ENCODE data around the gene SMIM36.
"Not testable (repeated sequence)": the region's sequence is repeated elsewhere in the genome, so short reads cannot be mapped to it uniquely, and the experiment has no call there.

Gene SMIM36

DNA sequence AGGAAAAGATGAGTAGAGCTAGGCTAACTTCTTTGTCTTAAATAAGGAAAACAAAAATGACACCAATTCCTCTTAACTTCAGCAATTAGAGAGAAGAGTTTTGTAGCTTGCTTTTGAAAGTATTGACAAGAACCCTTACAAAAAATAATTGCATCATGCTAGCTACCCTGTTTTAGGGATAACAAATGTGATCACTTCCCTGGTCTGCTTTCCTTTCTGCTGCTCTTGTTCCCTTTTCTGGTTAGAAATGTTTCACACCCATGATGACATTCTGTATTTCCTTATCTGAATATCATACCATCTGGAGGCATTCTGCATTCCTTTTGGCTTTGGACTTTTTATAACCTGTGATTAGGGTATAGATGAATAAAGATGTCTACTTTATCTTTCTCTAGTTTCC, 9.9 kb upstream of the SMIM36 start:
- H3K27ac ChIP-seq = no peak overlapping the region
- H3K4me1 ChIP-seq (ENCODE audit: control insufficient read depth in 1 of 2, insufficient read depth in 1 of 2, low read depth in 1 of 2, low read length in 1 of 2) = peaks cover 7 to 17% of the 10 kb centered on the region in 2 experiments
- H3K36me3 ChIP-seq = no peaks in the 10 kb centered on the region
- no peak overlapping the region for H3K4me3 ChIP-seq (ENCODE audit: low read depth in 1 of 2, low read length in 1 of 2)
- TF ChIP-seq, protein P1, sequence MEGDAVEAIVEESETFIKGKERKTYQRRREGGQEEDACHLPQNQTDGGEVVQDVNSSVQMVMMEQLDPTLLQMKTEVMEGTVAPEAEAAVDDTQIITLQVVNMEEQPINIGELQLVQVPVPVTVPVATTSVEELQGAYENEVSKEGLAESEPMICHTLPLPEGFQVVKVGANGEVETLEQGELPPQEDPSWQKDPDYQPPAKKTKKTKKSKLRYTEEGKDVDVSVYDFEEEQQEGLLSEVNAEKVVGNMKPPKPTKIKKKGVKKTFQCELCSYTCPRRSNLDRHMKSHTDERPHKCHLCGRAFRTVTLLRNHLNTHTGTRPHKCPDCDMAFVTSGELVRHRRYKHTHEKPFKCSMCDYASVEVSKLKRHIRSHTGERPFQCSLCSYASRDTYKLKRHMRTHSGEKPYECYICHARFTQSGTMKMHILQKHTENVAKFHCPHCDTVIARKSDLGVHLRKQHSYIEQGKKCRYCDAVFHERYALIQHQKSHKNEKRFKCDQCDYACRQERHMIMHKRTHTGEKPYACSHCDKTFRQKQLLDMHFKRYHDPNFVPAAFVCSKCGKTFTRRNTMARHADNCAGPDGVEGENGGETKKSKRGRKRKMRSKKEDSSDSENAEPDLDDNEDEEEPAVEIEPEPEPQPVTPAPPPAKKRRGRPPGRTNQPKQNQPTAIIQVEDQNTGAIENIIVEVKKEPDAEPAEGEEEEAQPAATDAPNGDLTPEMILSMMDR (IDR thresholded peaks at IDR 0.05) = no peak
- H3K27me3 ChIP-seq = no peaks in the 10 kb centered on the region
- no peaks in the 10 kb centered on the region for H3K9me3 ChIP-seq

DNA sequence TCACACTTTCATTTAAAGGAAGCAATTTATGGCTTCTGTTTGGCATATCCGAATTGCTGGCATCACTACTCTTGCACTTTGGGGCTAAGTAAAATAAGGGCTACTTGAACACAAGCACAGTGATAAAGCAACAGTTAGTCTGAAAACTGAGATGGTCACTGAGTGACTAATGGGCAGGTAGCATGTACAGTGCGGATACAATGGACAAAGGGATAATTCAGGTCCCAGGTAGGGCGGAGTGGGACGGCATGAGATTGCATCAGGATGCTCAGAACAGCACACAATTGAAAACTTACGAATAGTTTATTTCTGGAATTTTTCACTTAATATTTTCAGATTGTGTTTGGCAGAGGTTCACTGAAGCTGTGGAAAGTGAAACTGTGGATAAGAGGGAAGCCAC, 9.2 kb upstream of the SMIM36 start:
- Histone ChIP-seq H3K27ac (no peak overlapping the region), H3K4me1 (ENCODE audit: control insufficient read depth in 1 of 2, insufficient read depth in 1 of 2, low read depth in 1 of 2, low read length in 1 of 2) (peaks cover 7 to 17% of the 10 kb centered on the region in 2 experiments), H3K9me3 (no peaks in the 10 kb centered on the region), H3K36me3 (no peaks in the 10 kb centered on the region), H3K4me3 (ENCODE audit: low read depth in 1 of 2, low read length in 1 of 2) (no peak overlapping the region), H3K27me3 (no peaks in the 10 kb centered on the region)
- TF ChIP-seq, protein P1 (IDR thresholded peaks at IDR 0.05) = no peak

GRCh38 chr17:55518510-55518909, 7.3 kb upstream of the SMIM36 start:
- TF ChIP-seq, protein P1 (IDR thresholded peaks at IDR 0.05) = no peak
- H3K27me3 ChIP-seq = no peaks in the 10 kb centered on the region

GRCh38 chr17:55513885-55514590, 2.8 kb upstream of the SMIM36 start:
- no peak overlapping the region for H3K4me3 ChIP-seq (ENCODE audit: low read depth in 1 of 2, low read length in 1 of 2)
- TF ChIP-seq, protein P1 (IDR thresholded peaks at IDR 0.05) = peak; percentile 74
- no peaks in the 10 kb centered on the region for H3K27me3 ChIP-seq
- no peaks in the 10 kb centered on the region for H3K36me3 ChIP-seq
- H3K4me1 ChIP-seq (ENCODE audit: control insufficient read depth in 1 of 2, insufficient read depth in 1 of 2, low read depth in 1 of 2, low read length in 1 of 2) = peaks cover 0 to 2% of the 10 kb centered on the region in 2 experiments
- H3K9me3 ChIP-seq = no peaks in the 10 kb centered on the region
- no peak overlapping the region for H3K27ac ChIP-seq

More at GRCh38 chr17:55518510-55518909, 7.3 kb upstream of the SMIM36 start:
- Histone ChIP-seq H3K27ac (no peak overlapping the region), H3K36me3 (no peaks in the 10 kb centered on the region), H3K9me3 (no peaks in the 10 kb centered on the region), H3K4me3 (ENCODE audit: low read depth in 1 of 2, low read length in 1 of 2) (no peak overlapping the region), H3K4me1 (ENCODE audit: control insufficient read depth in 1 of 2, insufficient read depth in 1 of 2, low read depth in 1 of 2, low read length in 1 of 2) (peaks cover 7 to 17% of the 10 kb centered on the region in 2 experiments)

- not testable (repeated sequence) for H3K4me3 ChIP-seq (ENCODE audit: low read depth in 1 of 2, low read length in 1 of 2); H3K36me3 ChIP-seq; H3K9me3 ChIP-seq; H3K4me1 ChIP-seq (ENCODE audit: control insufficient read depth in 1 of 2, insufficient read depth in 1 of 2, low read depth in 1 of 2, low read length in 1 of 2); H3K27ac ChIP-seq; H3K27me3 ChIP-seq
These were observed 3.6 kb downstream of the SMIM36 start for GRCh38 chr17:55507669-55508068.

DNA sequence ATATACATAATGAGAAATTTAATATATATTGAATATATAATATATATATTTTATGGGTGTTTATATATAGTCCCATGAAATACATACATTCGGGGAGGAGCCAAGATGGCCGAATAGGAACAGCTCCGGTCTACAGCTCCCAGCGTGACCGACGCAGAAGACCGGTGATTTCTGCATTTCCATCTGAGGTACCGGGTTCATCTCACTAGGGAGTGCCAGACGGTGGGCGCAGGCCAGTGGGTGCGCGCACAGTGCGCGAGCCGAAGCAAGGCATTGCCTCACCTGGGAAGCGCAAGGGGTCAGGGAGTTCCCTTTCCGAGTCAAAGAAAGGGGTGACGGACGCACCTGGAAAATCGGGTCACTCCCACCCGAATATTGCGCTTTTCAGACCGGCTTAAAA, 9.6 kb downstream of the SMIM36 start:
- H3K36me3 ChIP-seq; H3K4me1 ChIP-seq (ENCODE audit: control insufficient read depth in 1 of 2, insufficient read depth in 1 of 2, low read depth in 1 of 2, low read length in 1 of 2); H3K4me3 ChIP-seq (ENCODE audit: low read depth in 1 of 2, low read length in 1 of 2); H3K9me3 ChIP-seq; H3K27me3 ChIP-seq; H3K27ac ChIP-seq: not testable (repeated sequence)
